ENCODE results near the gene CFAP90. TPM values are rescaled to one million over a fixed set of nuclear protein-coding genes. Genes with fewer than 3 reads are reported as not detected.
A peak's percentile ranks its signal among the peaks of the same experiment; 100 is the strongest.

CFAP90 gene
- total RNA-seq, 5 donors from 2014 or later (not counting 1 experiment from before 2014, with no cell fraction given): not detected

- Mint-ChIP-seq H3K4me1 (peaks cover 11 to 19% (median 16%) of the 10 kb centered on the region in 3 donors), H3K4me3 (no peak overlapping the region), H3K27ac (peak overlapping the region; percentile 65 to 77), H3K9me3 (no peaks in the 10 kb centered on the region), H3K36me3 (peaks cover 33% of the 10 kb centered on the region), H3K27me3 (no peaks in the 10 kb centered on the region)
- Histone ChIP-seq H3K9me3 (no peaks in the 10 kb centered on the region), H3K4me1 (ENCODE audit: control insufficient read depth in 1 of 2, extremely low read depth in 1 of 2, insufficient read depth in 2 of 2, low read length in 2 of 2) (peaks cover 3 to 6% of the 10 kb centered on the region in 2 experiments), H3K36me3 (ENCODE audit: control insufficient read depth in 2 of 2, extremely low read depth in 1 of 2, insufficient read depth in 1 of 2, low read length in 1 of 2) (peaks cover 6 to 36% of the 10 kb centered on the region in 2 donors), H3K4me3 (ENCODE audit: control insufficient read depth in 1 of 2, extremely low read depth in 1 of 2, low read length in 1 of 2) (no peak overlapping the region), H3K27me3 (replicated peaks in 1 of 2; ENCODE audit: control insufficient read depth in 2 of 2, extremely low read depth in 1 of 2, insufficient read depth in 2 of 2, low read length in 1 of 2) (no peaks in the 10 kb centered on the region), H3K27ac (ENCODE audit: low read length) (no peak overlapping the region)
- no peak for DNase-seq
- CTCF ChIA-PET: interaction anchor here in 1 of 2 donors (0.8 to 1.2 kb wide), 2 partner anchors 11 to 29 kb away, joined by 4 to 5 read pairs; partner anchors contain the start of genes FASTKD3 and MTRR
- no CpG with 5 or more reads among the region's 9 CpGs for WGBS (ENCODE audit: insufficient coverage)
- peak in 3 of 4 experiments; percentile 19 to 53 (median 31) for ATAC-seq (replicated peaks in 1 of 4)
- POLR2A ChIA-PET: no interaction called here
Measured at GRCh38 chr5:7857926-7858632, 7.1 kb upstream of the CFAP90 start.

DNA sequence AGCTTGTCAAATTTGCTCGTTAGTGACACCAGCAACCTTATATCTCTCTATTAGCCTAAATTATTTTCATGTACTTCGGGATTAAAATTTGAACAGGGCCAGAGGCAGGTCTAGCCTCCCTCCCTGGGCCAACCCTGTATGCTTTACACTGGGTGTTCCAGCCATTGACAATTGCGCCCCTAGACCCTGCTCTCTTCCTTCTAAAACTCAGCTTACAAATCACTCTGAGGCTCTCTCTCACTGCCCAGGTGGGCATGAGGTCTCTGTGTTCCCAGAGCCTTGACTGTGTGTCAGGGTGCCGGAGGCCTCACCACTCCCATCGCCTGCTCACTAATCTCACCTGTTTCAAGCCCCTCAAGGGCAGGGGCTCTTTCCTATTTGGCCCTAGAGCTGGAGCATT, 6.4 kb upstream of the CFAP90 start:
- no peaks in the 10 kb centered on the region for H3K9me3 Mint-ChIP-seq
- no peaks in the 10 kb centered on the region for H3K27me3 ChIP-seq (replicated peaks in 1 of 2; ENCODE audit: control insufficient read depth in 2 of 2, extremely low read depth in 1 of 2, insufficient read depth in 2 of 2, low read length in 1 of 2)
- ATAC-seq (replicated peaks in 1 of 4) (no peak), DNase-seq (no peak)
- H3K4me1 Mint-ChIP-seq: peaks cover 15 to 21% (median 21%) of the 10 kb centered on the region in 3 donors
- peaks cover 6 to 30% of the 10 kb centered on the region in 2 donors for H3K36me3 ChIP-seq (ENCODE audit: control insufficient read depth in 2 of 2, extremely low read depth in 1 of 2, insufficient read depth in 1 of 2, low read length in 1 of 2)
- H3K36me3 Mint-ChIP-seq: peaks cover 27% of the 10 kb centered on the region
- no peak overlapping the region for H3K27ac ChIP-seq (ENCODE audit: low read length)
- POLR2A ChIA-PET: no interaction called here
- 98% methylated on average over 4 of the region's 5 CpGs for WGBS (ENCODE audit: insufficient coverage)
- no peak overlapping the region for H3K4me3 Mint-ChIP-seq
- no peak overlapping the region for H3K4me3 ChIP-seq (ENCODE audit: control insufficient read depth in 1 of 2, extremely low read depth in 1 of 2, low read length in 1 of 2)
- CTCF ChIA-PET: interaction anchor here (0.6 to 1.2 kb wide), 3 partner anchors 12 to 1480 kb away, joined by 3 to 4 read pairs (median 3); partner anchors contain the start of genes FASTKD3 (in 1 of the 2) and MTRR (in 1 of the 2)
- H3K27ac Mint-ChIP-seq: peak overlapping the region in 1 of 2 donors; percentile 65
- H3K9me3 ChIP-seq: no peaks in the 10 kb centered on the region
- H3K27me3 Mint-ChIP-seq: no peaks in the 10 kb centered on the region
- peaks cover 3 to 7% of the 10 kb centered on the region in 2 experiments for H3K4me1 ChIP-seq (ENCODE audit: control insufficient read depth in 1 of 2, extremely low read depth in 1 of 2, insufficient read depth in 2 of 2, low read length in 2 of 2)

DNA sequence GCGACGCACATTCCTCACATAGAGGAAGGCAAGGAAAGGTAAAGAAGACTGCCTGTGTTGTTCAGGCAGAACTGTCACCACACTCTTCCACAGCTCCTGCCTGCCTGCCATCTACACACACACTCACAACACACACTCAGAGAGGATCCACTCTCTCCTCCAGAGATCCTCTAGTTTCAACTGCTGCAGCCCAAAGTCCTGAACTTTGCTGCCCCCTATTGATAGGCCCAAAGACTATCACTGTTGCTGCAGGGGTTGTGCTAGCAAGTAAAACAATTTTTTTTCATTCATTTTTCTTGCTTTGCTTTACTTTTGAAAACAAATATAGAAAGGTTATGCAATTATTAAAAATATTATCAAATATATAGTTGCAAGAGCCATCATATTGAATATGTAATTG, 5.9 kb upstream of the CFAP90 start:
- DNase-seq (peak in 4 of 35 experiments; percentile 5 to 47 (median 10)), ATAC-seq (replicated peaks in 1 of 4) (peak in 1 of 4 experiments; percentile 47)
- peaks cover 6 to 25% of the 10 kb centered on the region in 2 donors for H3K36me3 ChIP-seq (ENCODE audit: control insufficient read depth in 2 of 2, extremely low read depth in 1 of 2, insufficient read depth in 1 of 2, low read length in 1 of 2)
- H3K4me1 ChIP-seq (ENCODE audit: control insufficient read depth in 1 of 2, extremely low read depth in 1 of 2, insufficient read depth in 2 of 2, low read length in 2 of 2): peaks cover 3 to 12% of the 10 kb centered on the region in 2 experiments
- POLR2A ChIA-PET: no interaction called here
- CTCF ChIA-PET: interaction anchor here (0.6 to 0.7 kb wide), 2 partner anchors 1470 to 1479 kb away, joined by 3 read pairs; no protein-coding TSS in a partner anchor
- H3K27ac ChIP-seq (ENCODE audit: low read length): no peak overlapping the region
- no peak overlapping the region for H3K4me3 Mint-ChIP-seq
- no peaks in the 10 kb centered on the region for H3K27me3 Mint-ChIP-seq
- H3K27me3 ChIP-seq (replicated peaks in 1 of 2; ENCODE audit: control insufficient read depth in 2 of 2, extremely low read depth in 1 of 2, insufficient read depth in 2 of 2, low read length in 1 of 2): no peaks in the 10 kb centered on the region
- no peak overlapping the region for H3K27ac Mint-ChIP-seq
- no peak overlapping the region for H3K4me3 ChIP-seq (ENCODE audit: control insufficient read depth in 1 of 2, extremely low read depth in 1 of 2, low read length in 1 of 2)
- no peaks in the 10 kb centered on the region for H3K9me3 ChIP-seq
- no peaks in the 10 kb centered on the region for H3K9me3 Mint-ChIP-seq
- peaks cover 26% of the 10 kb centered on the region for H3K36me3 Mint-ChIP-seq
- WGBS (ENCODE audit: insufficient coverage): no CpG with 5 or more reads among the region's 2 CpGs
- peaks cover 20 to 26% (median 26%) of the 10 kb centered on the region in 3 donors for H3K4me1 Mint-ChIP-seq

DNA sequence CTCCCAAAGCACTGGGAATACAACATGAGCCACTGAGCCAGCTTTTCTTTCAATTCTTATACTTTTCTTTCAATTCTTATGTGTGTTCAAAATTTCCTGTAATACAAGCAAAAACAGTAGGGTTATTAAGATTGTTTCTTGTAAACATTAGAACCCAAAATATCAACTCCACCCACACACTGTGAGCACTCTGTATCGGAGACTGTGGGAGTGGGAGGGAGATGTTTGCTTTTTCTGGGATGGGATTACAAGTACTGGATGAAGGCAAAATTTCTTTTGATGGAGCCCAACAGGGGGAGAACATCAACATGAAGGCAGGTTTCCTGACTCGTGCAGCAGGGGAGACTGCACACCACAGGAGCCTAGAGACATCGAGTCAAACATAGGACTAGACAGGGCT, 4.7 kb upstream of the CFAP90 start:
- no peak for ATAC-seq (replicated peaks in 1 of 4)
- H3K9me3 Mint-ChIP-seq: no peaks in the 10 kb centered on the region

DNA sequence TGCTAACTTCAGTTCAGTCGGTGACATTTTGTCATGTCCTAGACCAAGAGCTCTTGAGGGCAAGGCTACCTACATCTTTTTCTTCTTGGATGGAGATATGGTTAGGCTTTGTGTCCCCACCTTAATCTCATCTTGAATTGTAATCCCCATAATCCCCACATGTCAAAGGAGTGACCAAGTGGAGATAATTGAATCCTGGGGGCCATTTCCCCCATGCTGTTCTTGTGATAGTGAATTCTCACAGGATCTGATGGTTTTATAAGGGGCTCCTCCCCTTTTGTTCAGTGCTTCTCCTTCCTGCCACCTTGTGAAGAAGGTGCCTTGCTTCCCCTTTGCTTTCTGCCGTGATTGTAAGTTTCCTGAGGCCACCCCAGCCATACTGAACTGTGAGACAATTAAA, 2.1 kb upstream of the CFAP90 start:
- no peak for ATAC-seq (replicated peaks in 1 of 4)
- no peaks in the 10 kb centered on the region for H3K36me3 ChIP-seq (ENCODE audit: control insufficient read depth in 2 of 2, extremely low read depth in 1 of 2, insufficient read depth in 1 of 2, low read length in 1 of 2)
- Mint-ChIP-seq H3K27ac (no peak overlapping the region), H3K27me3 (peaks cover 9 to 19% of the 10 kb centered on the region in 2 donors), H3K4me3 (no peak overlapping the region), H3K36me3 (no peaks in the 10 kb centered on the region), H3K9me3 (no peaks in the 10 kb centered on the region), H3K4me1 (peaks cover 22 to 29% (median 26%) of the 10 kb centered on the region in 3 donors)
- H3K4me3 ChIP-seq (ENCODE audit: control insufficient read depth in 1 of 2, extremely low read depth in 1 of 2, low read length in 1 of 2): no peak overlapping the region
- peaks cover 3 to 23% of the 10 kb centered on the region in 2 experiments for H3K27me3 ChIP-seq (replicated peaks in 1 of 2; ENCODE audit: control insufficient read depth in 2 of 2, extremely low read depth in 1 of 2, insufficient read depth in 2 of 2, low read length in 1 of 2)
- no peak overlapping the region for H3K27ac ChIP-seq (ENCODE audit: low read length)
- no peaks in the 10 kb centered on the region for H3K9me3 ChIP-seq
- CTCF ChIA-PET: no interaction called here
- peaks cover 3 to 28% of the 10 kb centered on the region in 2 experiments for H3K4me1 ChIP-seq (ENCODE audit: control insufficient read depth in 1 of 2, extremely low read depth in 1 of 2, insufficient read depth in 2 of 2, low read length in 2 of 2)
- POLR2A ChIA-PET: interaction anchor here in 1 of 2 donors (0.5 kb wide), 1 partner anchor 1231 kb away, joined by 3 read pairs; no protein-coding TSS in a partner anchor
- 57% methylated on average over 1 of the region's 2 CpGs for WGBS (ENCODE audit: insufficient coverage)
- DNase-seq: no peak

More for the DNA sequence above, 4.7 kb upstream of the CFAP90 start:
- Mint-ChIP-seq H3K4me3 (no peak overlapping the region), H3K27ac (no peak overlapping the region), H3K36me3 (peaks cover 17% of the 10 kb centered on the region), H3K4me1 (peaks cover 27 to 33% (median 33%) of the 10 kb centered on the region in 3 donors), H3K27me3 (peaks cover 0 to 2% of the 10 kb centered on the region in 2 donors)
- no peak overlapping the region for H3K4me3 ChIP-seq (ENCODE audit: control insufficient read depth in 1 of 2, extremely low read depth in 1 of 2, low read length in 1 of 2)
- POLR2A ChIA-PET: no interaction called here
- H3K9me3 ChIP-seq: no peaks in the 10 kb centered on the region
- H3K27me3 ChIP-seq (replicated peaks in 1 of 2; ENCODE audit: control insufficient read depth in 2 of 2, extremely low read depth in 1 of 2, insufficient read depth in 2 of 2, low read length in 1 of 2): peaks cover 0 to 6% of the 10 kb centered on the region in 2 experiments
- WGBS (ENCODE audit: insufficient coverage): 100% methylated on average over 2 of the region's 3 CpGs
- no peak overlapping the region for H3K27ac ChIP-seq (ENCODE audit: low read length)
- no peak for DNase-seq
- CTCF ChIA-PET: interaction anchor here in 1 of 2 donors (0.7 kb wide), 1 partner anchor 17 kb away, joined by 3 read pairs; no protein-coding TSS in a partner anchor
- peaks cover 3 to 19% of the 10 kb centered on the region in 2 donors for H3K36me3 ChIP-seq (ENCODE audit: control insufficient read depth in 2 of 2, extremely low read depth in 1 of 2, insufficient read depth in 1 of 2, low read length in 1 of 2)
- H3K4me1 ChIP-seq (ENCODE audit: control insufficient read depth in 1 of 2, extremely low read depth in 1 of 2, insufficient read depth in 2 of 2, low read length in 2 of 2): peaks cover 3 to 22% of the 10 kb centered on the region in 2 experiments

- H3K4me3 ChIP-seq (ENCODE audit: control insufficient read depth in 1 of 2, extremely low read depth in 1 of 2, low read length in 1 of 2): no peak overlapping the region
- Mint-ChIP-seq H3K36me3 (no peaks in the 10 kb centered on the region), H3K4me3 (peak overlapping the region; percentile 43 to 83 (median 54)), H3K27ac (peak overlapping the region; percentile 24 to 33), H3K4me1 (peaks cover 17 to 24% (median 22%) of the 10 kb centered on the region in 3 donors), H3K27me3 (peaks cover 9 to 21% of the 10 kb centered on the region in 2 donors), H3K9me3 (no peaks in the 10 kb centered on the region)
- peaks cover 3 to 26% of the 10 kb centered on the region in 2 experiments for H3K4me1 ChIP-seq (ENCODE audit: control insufficient read depth in 1 of 2, extremely low read depth in 1 of 2, insufficient read depth in 2 of 2, low read length in 2 of 2)
- H3K36me3 ChIP-seq (ENCODE audit: control insufficient read depth in 2 of 2, extremely low read depth in 1 of 2, insufficient read depth in 1 of 2, low read length in 1 of 2): no peaks in the 10 kb centered on the region
- no peaks in the 10 kb centered on the region for H3K9me3 ChIP-seq
- H3K27me3 ChIP-seq (replicated peaks in 1 of 2; ENCODE audit: control insufficient read depth in 2 of 2, extremely low read depth in 1 of 2, insufficient read depth in 2 of 2, low read length in 1 of 2): peaks cover 6 to 26% of the 10 kb centered on the region in 2 experiments
- ChIA-PET CTCF (no interaction called here), POLR2A (no interaction called here)
- no peak for ATAC-seq (replicated peaks in 1 of 4)
- H3K27ac ChIP-seq (ENCODE audit: low read length): no peak overlapping the region
- WGBS (ENCODE audit: insufficient coverage): no CpG with 5 or more reads among the region's 1 CpG
- no peak for DNase-seq
Measured at GRCh38 chr5:7852542-7852941, 1.6 kb upstream of the CFAP90 start.

All from T-cell (primary cell).